GM12873 (cell line): ENCODE measurements around the gene HTRA2.

Experiments
- TF ChIP-seq, protein P1 (sequence below): IDR thresholded peaks from 2 replicates; pipeline ENCODE4 v1.5.1; 2012; ENCODE audit warnings: low read depth, mild to moderate bottlenecking, moderate library complexity, low read length, control low read depth; ENCODE audit not compliant: insufficient read depth; ENCODE audit errors: missing control alignments

The HTRA2 gene

DNA sequence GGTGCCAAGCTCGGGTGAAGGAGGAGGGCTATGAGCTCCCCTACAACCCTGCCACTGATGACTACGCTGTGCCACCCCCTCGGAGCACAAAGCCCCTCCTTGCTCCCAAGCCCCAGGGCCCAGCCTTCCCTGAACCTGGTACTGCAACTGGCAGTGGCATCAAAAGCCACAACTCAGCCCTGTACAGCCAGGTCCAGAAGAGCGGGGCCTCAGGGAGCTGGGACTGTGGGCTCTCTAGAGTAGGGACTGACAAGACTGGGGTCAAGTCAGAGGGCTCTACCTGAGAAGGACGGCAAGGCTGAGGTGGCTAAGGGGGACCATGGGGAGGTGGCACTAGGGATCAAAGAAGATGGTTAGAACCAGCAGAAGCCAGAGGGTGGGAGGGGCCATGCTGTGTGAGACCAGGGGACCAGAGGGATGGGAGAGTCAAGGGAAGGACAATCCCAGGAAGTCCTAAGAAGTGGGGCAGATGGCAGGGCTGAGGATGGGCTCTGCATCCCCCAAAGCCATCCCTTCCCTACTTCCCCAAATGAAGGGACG, 27.2 kb downstream of the HTRA2 start:
- TF ChIP-seq, protein P1, sequence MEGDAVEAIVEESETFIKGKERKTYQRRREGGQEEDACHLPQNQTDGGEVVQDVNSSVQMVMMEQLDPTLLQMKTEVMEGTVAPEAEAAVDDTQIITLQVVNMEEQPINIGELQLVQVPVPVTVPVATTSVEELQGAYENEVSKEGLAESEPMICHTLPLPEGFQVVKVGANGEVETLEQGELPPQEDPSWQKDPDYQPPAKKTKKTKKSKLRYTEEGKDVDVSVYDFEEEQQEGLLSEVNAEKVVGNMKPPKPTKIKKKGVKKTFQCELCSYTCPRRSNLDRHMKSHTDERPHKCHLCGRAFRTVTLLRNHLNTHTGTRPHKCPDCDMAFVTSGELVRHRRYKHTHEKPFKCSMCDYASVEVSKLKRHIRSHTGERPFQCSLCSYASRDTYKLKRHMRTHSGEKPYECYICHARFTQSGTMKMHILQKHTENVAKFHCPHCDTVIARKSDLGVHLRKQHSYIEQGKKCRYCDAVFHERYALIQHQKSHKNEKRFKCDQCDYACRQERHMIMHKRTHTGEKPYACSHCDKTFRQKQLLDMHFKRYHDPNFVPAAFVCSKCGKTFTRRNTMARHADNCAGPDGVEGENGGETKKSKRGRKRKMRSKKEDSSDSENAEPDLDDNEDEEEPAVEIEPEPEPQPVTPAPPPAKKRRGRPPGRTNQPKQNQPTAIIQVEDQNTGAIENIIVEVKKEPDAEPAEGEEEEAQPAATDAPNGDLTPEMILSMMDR = no peak

DNA sequence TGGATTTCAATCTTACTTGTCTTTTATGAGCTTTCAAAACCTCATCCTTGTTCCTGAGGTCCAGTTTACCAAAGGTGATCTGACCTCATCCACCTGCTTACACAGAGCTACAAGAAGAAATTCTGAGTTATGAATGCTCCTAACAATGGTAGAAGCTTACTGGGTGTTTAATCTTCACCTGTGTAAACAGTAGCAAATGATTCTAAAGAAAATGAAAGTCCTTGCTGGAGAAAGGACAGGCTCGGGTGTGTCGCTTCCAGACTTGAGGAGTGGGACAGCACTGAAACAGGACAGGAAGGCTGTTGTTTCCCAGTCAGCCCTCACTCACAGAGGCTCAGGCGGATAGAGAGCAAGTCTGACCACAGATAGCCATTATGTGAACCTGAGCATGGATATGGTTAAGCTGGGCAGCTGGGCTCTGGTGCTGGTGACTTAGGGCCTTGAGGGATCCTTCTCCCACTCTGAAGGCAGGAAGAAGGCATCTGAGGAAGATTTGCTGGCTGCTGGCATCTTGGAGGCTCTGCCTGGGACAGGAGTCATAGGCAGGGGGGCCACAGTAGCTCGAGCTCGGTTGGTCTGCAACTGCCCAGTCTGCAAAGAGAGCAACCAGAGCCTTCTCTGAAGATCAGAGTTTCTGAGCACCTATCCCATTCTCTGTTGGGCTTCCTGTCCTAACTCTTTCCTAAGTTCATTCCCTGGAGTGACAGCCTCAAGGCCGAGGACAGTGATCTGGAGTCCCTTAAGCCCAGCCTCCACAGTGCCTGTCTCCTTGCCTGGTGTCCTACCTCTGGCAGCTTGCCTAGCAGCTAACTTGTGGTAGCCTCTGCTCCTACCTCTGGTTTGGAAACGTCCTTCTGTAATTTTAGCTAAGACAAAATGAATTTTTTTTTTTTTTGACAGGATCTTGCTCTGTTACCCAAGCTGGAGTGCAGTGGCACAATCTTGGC, 28.8 kb downstream of the HTRA2 start:
- TF ChIP-seq, protein P1 = no peak

DNA sequence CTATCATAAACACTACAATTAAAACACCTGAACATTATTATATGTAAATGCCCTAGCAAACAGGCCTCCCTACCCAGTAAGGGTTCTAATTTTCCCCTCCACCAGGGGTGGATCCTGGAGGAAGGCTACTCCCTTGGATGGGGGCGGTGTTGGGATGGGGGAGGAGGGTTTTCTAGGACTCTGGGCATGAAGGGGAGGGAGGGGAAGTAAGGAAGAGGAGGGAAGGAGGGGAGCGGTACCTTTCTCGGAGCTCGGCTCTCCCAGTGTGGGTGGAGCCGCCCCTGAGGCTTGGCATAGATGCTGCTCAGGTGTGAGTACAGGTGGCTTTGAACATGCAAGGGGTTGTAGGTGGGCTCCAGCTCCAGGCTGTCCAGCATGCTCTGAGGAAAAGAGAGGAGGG, 30.2 kb downstream of the HTRA2 start:
- TF ChIP-seq, protein P1 = no peak

DNA sequence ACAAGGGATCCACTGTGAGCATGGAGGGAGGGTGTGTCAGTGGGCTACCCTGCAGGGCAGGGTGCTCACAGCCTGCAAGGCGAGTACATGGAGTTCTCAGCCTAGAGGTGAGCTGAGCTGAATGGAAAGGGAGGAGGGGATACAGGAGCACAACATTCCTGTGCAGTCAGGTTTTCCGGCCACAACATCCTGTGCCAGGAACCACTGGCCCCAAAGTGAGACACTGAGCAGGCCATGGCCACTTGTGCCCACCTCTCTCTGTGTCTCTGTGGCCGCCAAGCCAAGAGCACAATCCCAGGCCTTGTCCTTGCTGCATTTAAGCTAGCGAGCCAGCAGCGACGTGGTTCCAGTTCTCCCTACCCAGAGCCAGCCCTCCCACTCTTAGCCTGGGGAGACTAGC, 30.9 kb downstream of the HTRA2 start:
- TF ChIP-seq, protein P1 = no peak

DNA sequence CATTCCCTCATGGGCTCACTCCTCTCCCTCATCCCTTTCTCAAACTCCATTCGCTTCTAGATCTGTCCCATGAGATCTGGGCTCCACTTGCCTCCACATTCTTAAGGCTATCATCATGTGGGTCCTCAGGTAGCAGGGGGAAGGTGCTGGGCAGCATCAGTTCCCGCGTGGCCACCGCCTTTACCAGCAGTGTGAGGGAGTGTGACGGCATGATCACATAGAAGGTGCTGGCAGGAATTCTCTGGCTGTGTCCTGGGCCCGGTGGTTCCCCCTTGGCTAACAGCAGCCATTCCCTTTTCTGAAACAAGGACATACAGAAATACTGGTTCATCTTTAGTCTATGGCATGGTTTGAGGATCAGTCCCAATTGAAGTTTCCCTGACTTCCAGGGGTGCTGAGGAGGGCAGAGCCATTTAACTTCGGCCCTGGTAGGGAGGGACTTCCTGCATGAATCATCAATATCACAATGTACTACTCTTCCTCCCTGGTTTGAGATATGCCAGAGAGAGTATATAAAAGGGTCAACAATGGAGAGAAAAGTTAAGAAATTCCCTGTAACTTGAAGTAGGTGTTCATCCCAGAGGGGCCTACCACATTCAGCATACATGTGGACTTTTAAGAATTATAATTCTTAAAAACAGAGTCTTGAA, 32.5 kb downstream of the HTRA2 start:
- TF ChIP-seq, protein P1 = no peak

DNA sequence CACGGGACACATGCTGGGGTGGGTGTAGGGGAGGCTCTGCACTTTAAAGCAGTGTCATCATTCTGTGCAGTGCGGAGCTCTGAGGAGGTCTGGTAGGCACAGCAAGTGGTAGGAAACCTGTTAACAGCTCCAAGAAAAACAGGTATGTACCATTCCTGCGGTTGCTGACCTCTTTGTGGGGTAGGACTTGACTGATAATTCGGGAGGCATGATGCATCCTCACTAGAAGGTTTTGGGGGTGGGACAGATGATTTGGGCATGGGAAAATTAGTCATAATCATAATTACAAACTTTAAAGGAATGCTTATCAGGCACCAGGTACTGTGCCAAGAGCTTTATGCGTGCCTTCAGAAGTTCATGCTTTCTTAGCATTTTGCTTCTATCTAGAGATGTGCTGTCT, 34.5 kb downstream of the HTRA2 start:
- TF ChIP-seq, protein P1 = no peak

DNA sequence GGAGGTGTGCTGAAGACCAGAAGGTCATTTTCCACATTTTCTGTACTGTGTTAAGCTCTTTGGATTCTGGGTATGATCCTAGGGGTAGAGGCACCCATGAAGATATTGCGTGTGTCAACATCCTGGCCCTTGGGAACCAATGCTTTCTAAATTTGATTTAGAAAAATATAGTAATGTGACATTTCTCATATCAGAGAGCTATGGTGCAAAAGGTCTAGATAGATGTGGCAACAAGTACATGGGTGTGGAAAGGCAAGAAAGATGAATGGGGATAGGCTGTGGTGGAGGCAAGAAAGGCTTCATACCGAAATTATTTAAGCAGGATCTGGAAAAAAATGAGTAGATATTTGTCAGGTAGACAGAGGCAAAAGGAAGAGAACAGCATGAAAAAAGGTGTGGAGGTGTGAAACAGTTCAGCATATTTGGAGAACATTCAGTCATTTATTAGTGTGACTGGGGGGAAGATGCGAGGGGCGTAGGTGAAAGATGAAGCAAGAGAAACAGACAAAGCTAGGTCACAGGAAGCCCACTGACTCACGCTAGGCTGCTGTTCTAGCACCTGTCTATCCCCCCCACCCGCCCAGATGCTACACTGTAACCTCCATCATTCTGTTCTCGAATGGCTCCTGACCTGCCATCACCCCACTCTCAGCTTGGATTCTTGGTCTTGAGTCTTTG, 36.5 kb downstream of the HTRA2 start:
- TF ChIP-seq, protein P1 = no peak
